Measurements from ENCODE around the gene RBM28. TPM values are rescaled to one million over a fixed set of nuclear protein-coding genes. Genes with fewer than 3 reads are reported as not detected.

Gene RBM28
- total RNA-seq, 1 experiment from 2014 or later, result 26.9 TPM

DNA sequence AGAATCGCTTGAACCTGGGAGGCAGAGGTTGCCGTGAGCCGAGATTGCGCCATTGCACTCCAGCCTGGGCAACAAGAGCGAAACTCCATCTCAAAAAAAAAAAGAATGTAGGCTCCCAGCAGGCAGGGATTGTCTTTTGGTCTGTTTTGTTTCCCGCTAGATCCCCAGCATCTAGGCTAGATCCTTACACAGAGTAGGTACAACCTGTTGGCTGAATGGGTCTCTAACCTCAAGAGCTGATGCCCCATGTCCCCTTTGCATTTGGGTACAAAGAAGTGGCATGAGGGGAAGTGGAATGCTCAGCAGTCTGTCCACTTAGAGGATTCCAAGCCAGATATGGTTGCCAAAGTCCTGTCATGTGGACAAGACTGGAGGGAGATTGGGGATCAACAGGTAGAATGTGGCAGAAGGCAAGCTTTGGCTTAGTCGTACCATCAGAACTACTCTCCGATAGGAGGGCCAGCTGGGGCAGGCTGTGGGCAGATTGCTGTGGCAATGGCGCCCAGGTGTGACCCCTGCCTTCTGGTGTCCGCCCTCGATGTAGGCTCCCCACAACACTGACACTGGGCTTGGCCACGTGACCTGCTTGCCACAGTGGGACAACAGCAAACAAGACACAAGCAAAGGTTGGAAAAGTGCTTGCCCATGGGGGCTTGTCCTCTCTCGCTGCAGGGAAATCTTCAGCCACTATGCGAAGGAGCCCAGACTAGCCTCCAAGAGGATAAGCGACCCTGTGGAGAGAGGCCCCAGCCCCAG, 81.3 kb downstream of the RBM28 start:
- no peak for DNase-seq (ENCODE audit: low spot score)

DNA sequence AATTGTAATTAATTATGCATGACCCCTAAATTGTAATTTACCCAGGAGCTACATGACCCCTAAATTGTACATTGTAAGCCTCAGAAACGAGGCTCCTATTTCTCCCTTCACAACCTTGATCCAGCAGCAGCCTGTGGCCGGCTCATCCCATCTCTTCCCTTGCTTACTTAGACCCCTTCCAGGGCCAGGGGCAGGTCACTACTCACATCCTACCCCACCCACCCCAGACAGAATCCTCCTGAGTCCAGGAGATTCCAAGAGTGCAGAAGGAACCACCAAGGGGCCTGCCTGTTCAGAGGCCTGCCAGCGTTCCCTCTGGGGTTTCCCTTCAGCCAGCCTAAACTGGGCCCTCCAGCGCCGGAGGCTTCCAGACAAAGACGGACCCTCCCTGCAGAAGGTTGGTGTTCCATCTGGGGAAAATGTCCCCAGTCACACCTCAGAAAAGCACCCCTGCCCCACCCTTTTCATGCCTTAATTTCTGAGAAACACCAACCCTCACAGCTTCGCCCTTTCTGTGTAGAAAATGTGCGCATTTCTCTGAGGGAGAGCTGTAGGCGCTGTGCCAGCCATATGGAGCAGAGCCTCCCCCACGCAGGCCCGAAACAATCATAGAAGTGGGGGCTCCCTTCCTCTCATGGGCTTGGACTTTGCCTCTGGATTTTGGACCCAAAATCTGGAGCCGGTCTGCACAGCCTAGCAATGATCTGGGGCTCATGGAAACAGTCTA, 83.5 kb downstream of the RBM28 start:
- DNase-seq (ENCODE audit: low spot score), result no peak

DNA sequence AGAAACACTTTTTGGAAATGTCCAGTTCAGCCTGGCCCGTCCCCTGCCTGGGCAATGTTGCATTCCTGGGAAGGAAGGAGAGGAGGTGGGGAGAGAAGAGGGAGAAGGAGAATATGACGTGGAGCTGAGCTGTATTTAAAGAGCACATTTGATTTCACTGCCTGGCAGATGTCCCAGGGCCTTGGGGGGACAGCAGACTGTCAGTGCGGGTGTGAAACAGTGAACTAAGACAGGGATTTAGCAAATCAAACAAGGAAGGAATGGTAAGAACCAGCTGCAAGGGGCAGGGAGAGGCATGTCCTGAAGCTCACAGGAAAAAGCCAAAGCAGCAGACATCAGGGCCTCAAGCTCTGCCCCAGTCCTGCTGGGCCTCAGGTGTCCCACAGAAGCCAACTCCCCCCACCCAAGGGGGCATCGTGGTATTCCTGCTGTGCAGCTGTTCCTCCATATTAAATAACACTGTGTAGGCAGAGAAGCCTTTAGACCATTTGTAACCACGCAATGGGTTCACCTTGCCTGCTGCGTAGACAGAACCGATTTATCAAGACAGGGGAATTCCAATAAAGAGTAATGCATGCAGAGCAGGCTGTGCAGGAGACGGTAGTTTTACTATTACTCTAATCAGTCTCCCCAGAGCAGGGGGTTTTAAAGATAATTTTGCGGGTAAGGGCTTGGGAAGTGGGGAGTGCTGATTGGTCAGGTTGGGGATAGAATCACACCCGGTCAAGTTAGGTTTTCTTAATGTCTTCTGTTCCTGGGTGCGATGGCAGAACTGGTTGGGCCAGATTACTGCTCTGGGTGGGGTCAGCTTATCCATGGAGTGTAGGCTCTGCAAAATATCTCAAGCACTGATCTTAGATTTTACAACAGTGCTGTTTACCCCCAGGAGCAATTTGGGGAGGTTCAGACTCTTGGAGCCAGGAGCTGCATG, 84.3 kb downstream of the RBM28 start:
- DNase-seq (ENCODE audit: low spot score), result peak; percentile 92

DNA sequence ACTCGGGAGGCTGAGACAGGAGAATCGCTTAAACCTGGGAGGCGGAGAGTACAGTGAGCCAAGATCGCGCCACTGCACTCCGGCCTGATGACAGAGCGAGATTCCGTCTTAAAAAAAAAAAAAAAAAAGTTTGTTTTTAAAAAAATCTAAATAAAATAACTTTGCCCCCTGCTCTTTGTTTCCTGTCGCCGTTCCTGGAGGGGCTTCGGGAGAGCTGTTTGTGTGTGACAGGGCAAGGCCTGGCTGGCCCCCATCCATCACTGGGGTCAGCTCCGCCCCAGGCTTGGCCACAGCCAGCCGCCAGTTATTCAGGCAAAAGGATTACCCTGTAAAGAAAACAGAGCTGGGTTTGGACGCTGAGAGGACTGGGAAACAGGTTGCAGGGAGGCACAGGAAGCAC, 86.2 kb downstream of the RBM28 start:
- no peak for DNase-seq (ENCODE audit: low spot score)

DNA sequence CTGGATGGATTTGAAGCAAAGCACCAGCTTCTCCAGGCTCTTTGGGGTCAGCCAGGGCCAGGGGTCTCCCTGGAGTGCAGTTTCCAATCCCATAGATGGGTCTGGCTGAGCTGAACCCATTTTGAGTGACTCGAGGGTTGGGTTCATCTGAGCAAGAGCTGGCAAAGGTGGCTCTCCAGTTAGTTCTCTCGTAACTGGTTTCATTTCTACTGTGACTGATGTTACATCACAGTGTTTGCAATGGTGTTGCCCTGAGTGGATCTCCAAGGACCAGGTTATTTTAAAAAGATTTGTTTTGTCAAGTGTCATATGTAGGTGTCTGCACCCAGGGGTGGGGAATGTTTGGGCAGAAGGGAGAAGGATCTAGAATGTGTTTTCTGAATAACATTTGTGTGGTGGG, 88.4 kb downstream of the RBM28 start:
- no peak for DNase-seq (ENCODE audit: low spot score)

DNA sequence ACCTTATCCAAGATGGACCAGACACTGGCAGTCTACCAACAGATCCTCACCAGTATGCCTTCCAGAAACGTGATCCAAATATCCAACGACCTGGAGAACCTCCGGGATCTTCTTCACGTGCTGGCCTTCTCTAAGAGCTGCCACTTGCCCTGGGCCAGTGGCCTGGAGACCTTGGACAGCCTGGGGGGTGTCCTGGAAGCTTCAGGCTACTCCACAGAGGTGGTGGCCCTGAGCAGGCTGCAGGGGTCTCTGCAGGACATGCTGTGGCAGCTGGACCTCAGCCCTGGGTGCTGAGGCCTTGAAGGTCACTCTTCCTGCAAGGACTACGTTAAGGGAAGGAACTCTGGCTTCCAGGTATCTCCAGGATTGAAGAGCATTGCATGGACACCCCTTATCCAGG, 89.2 kb downstream of the RBM28 start:
- no peak for DNase-seq (ENCODE audit: low spot score)

DNA sequence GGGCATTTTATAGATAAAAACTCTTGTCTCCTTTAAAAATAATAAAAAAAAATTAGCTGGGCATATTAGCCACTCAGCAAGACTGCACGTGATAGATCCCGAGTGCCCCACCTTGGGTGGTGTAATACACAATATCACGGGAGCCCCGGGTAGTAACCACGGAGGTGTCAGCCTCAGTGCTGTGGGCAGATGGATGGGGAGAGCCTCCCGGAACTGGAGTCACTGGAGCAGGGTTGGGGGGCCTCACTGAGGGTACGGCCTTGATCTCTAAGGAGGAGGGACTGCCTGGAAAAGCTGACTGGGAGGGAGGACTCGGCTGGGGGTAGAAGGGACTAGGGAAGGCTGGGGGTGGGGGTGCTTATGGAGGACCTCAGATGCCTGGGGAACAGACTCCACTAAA, 90.0 kb downstream of the RBM28 start:
- no peak for DNase-seq (ENCODE audit: low spot score)

DNA sequence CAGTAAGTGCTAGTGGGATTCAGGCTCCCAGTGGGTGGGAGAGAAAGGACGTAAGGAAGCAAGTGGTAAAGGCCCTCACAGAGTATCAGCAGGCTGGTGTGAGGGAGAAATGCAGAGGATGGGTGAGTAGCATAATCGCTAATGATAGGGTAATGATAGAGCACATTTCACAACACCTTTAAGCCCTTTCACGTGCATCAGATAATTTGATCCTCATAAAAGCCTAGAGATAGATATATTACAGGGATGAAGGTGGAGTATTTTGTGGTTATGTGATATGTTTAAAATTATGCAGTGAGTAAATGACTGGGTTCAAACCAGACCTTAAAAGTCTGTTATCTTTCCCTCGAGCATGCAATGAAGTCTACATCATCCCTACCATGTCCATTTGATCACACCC, 92.4 kb downstream of the RBM28 start:
- no peak for DNase-seq (ENCODE audit: low spot score)

Small RNA genes lying within 50 kb of the gene (small RNA-seq; reads per million reads assigned to genes)
- not detected for gene RNU7-27P

Other genes starting within 250 kb of the RBM28 start
- gene LEP, start 102.6 kb downstream of the RBM28 start, total RNA-seq (2014; rRNA removed; shearing (Covaris generic)), result not detected in 2 replicates
- 0.16 TPM in 1 of 2 replicates, not detected in the other for gene PRRT4, start 17.8 kb upstream of the RBM28 start, total RNA-seq (2014; rRNA removed; shearing (Covaris generic))
- 188 and 199 TPM in 2 replicates for gene IMPDH1, start 66.1 kb upstream of the RBM28 start, total RNA-seq (2014; rRNA removed; shearing (Covaris generic))
- 23.5 and 27.8 TPM in 2 replicates for gene HILPDA, start 112.0 kb upstream of the RBM28 start, total RNA-seq (2014; rRNA removed; shearing (Covaris generic))
- gene METTL2B, start 132.8 kb upstream of the RBM28 start, total RNA-seq (2014; rRNA removed; shearing (Covaris generic)), result 29.5 and 33.8 TPM in 2 replicates

Measured in HT-29 (cell line).